GM12873 (cell line): ENCODE measurements around the gene PTPRJ.

Experiments used
- CTCF ChIP-seq: IDR thresholded peaks from 2 replicates; pipeline ENCODE4 v1.5.1; 2012; ENCODE audit warnings: low read depth, mild to moderate bottlenecking, moderate library complexity, low read length, control low read depth; ENCODE audit not compliant: insufficient read depth; ENCODE audit errors: missing control alignments

PTPRJ gene

GRCh38 chr11:47964546-47964945, 15.8 kb upstream of the PTPRJ start:
- TF ChIP-seq CTCF: no peak

- TF ChIP-seq CTCF: no peak
Observed at GRCh38 chr11:47967577-47968525, 12.5 kb upstream of the PTPRJ start.

GRCh38 chr11:47969401-47969800, 11.0 kb upstream of the PTPRJ start:
- TF ChIP-seq CTCF: no peak

- no peak for TF ChIP-seq CTCF
Observed at GRCh38 chr11:47971501-47971900, 8.9 kb upstream of the PTPRJ start.

- TF ChIP-seq CTCF: no peak
Observed at GRCh38 chr11:47973173-47973572, 7.2 kb upstream of the PTPRJ start.

GRCh38 chr11:47976931-47977330, 3.4 kb upstream of the PTPRJ start:
- no peak for TF ChIP-seq CTCF

GRCh38 chr11:47977623-47978022, 2.7 kb upstream of the PTPRJ start:
- no peak for TF ChIP-seq CTCF
